Upper lobe of left lung (tissue), 6 donors: Measurements from ENCODE around the gene PTCD2. TPM values are rescaled to one million over a fixed set of nuclear protein-coding genes. Genes with fewer than 3 reads are reported as not detected.

Source experiments
- ATAC-seq, 2 donors: fragments of 200-7000 bp; cut with Tn5 transposase; one replicate each; pipeline ENCODE4 v1.9.1; 2022; ENCODE audit warnings: mild to moderate bottlenecking in 2 of 2, moderate library complexity in 2 of 2; ENCODE audit not compliant: low FRiP score in 2 of 2
- DNase-seq, 2 donors: peaks; one replicate each; pipeline ENCODE4 v3.0.0-alpha.2; 2019 to 2020
- H3K27ac ChIP-seq, 4 donors: fragments of 200-600 bp; sonication (generic); one replicate each; pipeline ENCODE4 v1.5.1; 2016 to 2019
- H3K27me3 ChIP-seq, 4 donors: fragments of 200-600 bp; sonication (generic); one replicate each; pipeline ENCODE4 v1.5.1; 2017 to 2019
- H3K36me3 ChIP-seq, 4 donors: fragments of 200-600 bp; sonication (generic); one replicate each; pipeline ENCODE4 v1.5.1; 2016 to 2019
- H3K4me1 ChIP-seq, 4 donors: fragments of 200-600 bp; sonication (generic); one replicate each; pipeline ENCODE4 v1.5.1; 2018 to 2019
- H3K4me3 ChIP-seq, 4 donors: fragments of 200-600 bp; sonication (generic); one replicate each; pipeline ENCODE4 v1.5.1; 2017 to 2019; ENCODE audit warnings: mild to moderate bottlenecking in 2 of 4, moderate library complexity in 1 of 4
- H3K9me3 ChIP-seq, 4 donors: fragments of 200-600 bp; sonication (generic); one replicate each; pipeline ENCODE4 v1.5.1; 2018 to 2019
- CTCF ChIP-seq, 6 experiments: fragments of 450-650 bp in 4 of 6; fragments of 200-600 bp in 2 of 6; sonication (generic) in 2 of 6; IDR thresholded peaks; one replicate each; pipeline ENCODE4 v1.5.1; 2016 to 2019; ENCODE audit warnings: antibody characterized with exemption in 6 of 6
- EP300 ChIP-seq, 4 donors: sonication (generic); formaldehyde crosslinking; IDR thresholded peaks; one replicate each; pipeline ENCODE4 v1.5.1; 2017; ENCODE audit warnings: antibody characterized with exemption in 4 of 4, control low read depth in 2 of 4
- POLR2A ChIP-seq, 4 donors: fragments of 450-650 bp; IDR thresholded peaks; one replicate each; pipeline ENCODE4 v1.5.1; 2016 to 2017; ENCODE audit warnings: antibody characterized with exemption in 4 of 4, mild to moderate bottlenecking in 2 of 4
- POLR2AphosphoS5 ChIP-seq, 2 donors: sonication (generic); formaldehyde crosslinking; IDR thresholded peaks; one replicate each; pipeline ENCODE4 v1.5.1; 2017; ENCODE audit warnings: antibody characterized with exemption in 2 of 2
- WGBS, 2 donors: methylation state at CpG; one replicate each; pipeline ENCODE4 v1.1.5; 2017 to 2018; 5-methylcytosine and 5-hydroxymethylcytosine counted together
- total RNA-seq, 6 donors: library from RNA; depleted of rRNA in 4 of 6; stranded (reverse); fragments of >200 nt in 4 of 6; gene quantifications; one replicate each; pipeline versions ENCODE4 v1.1.0 to v1.2.1, GENCODE V29; 2016 to 2021
- donor health status: DM: no; HTN: no; CAD: no; lungs with moderate emphysema.
- donor health status: DM: no; HTN: yes; CAD: no; lungs with severe emphysema.

Gene PTCD2
- total RNA-seq, 6 donors from 2014 or later = 3.1 to 17.8 (median 5.9) TPM

- Histone ChIP-seq H3K27me3 (no peaks in the 10 kb centered on the region), H3K36me3 (peaks cover 0 to 20% (median 0%) of the 10 kb centered on the region in 4 donors), H3K27ac (no peak overlapping the region), H3K4me1 (peaks cover 0 to 5% (median 0%) of the 10 kb centered on the region in 4 donors), H3K4me3 (no peak overlapping the region), H3K9me3 (no peaks in the 10 kb centered on the region)
- ATAC-seq = no peak
- TF ChIP-seq POLR2A (IDR thresholded peaks at IDR 0.05) = no peak
- TF ChIP-seq CTCF (IDR thresholded peaks at IDR 0.05) = no peak
- TF ChIP-seq POLR2AphosphoS5 (IDR thresholded peaks at IDR 0.05) = no peak
- no peak for TF ChIP-seq EP300 (IDR thresholded peaks at IDR 0.05)
- 85 to 88% methylated on average over 2 of the region's 2 CpGs for WGBS, 2 donors
- no peak for DNase-seq
Measured at GRCh38 chr5:72288924-72289323, 31.2 kb upstream of the PTCD2 start.

- Histone ChIP-seq H3K27me3 (no peaks in the 10 kb centered on the region), H3K27ac (no peak overlapping the region), H3K36me3 (peaks cover 0 to 24% (median 0%) of the 10 kb centered on the region in 4 donors), H3K4me1 (peaks cover 0 to 5% (median 0%) of the 10 kb centered on the region in 4 donors), H3K9me3 (no peaks in the 10 kb centered on the region), H3K4me3 (no peak overlapping the region)
- no peak for DNase-seq
- WGBS, 2 donors = 92 to 93% methylated on average over 6 of the region's 6 CpGs
- ATAC-seq = no peak
- TF ChIP-seq CTCF (IDR thresholded peaks at IDR 0.05) (no peak), EP300 (IDR thresholded peaks at IDR 0.05) (no peak), POLR2AphosphoS5 (IDR thresholded peaks at IDR 0.05) (no peak), POLR2A (IDR thresholded peaks at IDR 0.05) (no peak)
Measured at GRCh38 chr5:72290356-72291133, 29.6 kb upstream of the PTCD2 start.

GRCh38 chr5:72291601-72292000 is 28.6 kb upstream of the PTCD2 start:
- 97 to 98% methylated on average over 3 of the region's 3 CpGs for WGBS, 2 donors
- no peak for DNase-seq
- TF ChIP-seq POLR2A (IDR thresholded peaks at IDR 0.05) (no peak), POLR2AphosphoS5 (IDR thresholded peaks at IDR 0.05) (no peak), CTCF (IDR thresholded peaks at IDR 0.05) (no peak), EP300 (IDR thresholded peaks at IDR 0.05) (no peak)
- ATAC-seq = no peak
- H3K4me3 ChIP-seq = no peak overlapping the region
- peaks cover 0 to 29% (median 3%) of the 10 kb centered on the region in 4 donors for H3K36me3 ChIP-seq
- H3K27ac ChIP-seq = no peak overlapping the region
- no peaks in the 10 kb centered on the region for H3K9me3 ChIP-seq
- peaks cover 0 to 5% (median 0%) of the 10 kb centered on the region in 4 donors for H3K4me1 ChIP-seq
- no peaks in the 10 kb centered on the region for H3K27me3 ChIP-seq

- ATAC-seq (no peak), DNase-seq (no peak)
- no peak overlapping the region for H3K27ac ChIP-seq
- H3K36me3 ChIP-seq = peaks cover 0 to 22% (median 3%) of the 10 kb centered on the region in 4 donors
- H3K4me3 ChIP-seq = no peak overlapping the region
- H3K4me1 ChIP-seq = peaks cover 0 to 5% (median 0%) of the 10 kb centered on the region in 4 donors
- TF ChIP-seq POLR2AphosphoS5 (IDR thresholded peaks at IDR 0.05) (no peak), CTCF (IDR thresholded peaks at IDR 0.05) (no peak), POLR2A (IDR thresholded peaks at IDR 0.05) (no peak), EP300 (IDR thresholded peaks at IDR 0.05) (no peak)
- no peaks in the 10 kb centered on the region for H3K27me3 ChIP-seq
- 93 to 95% methylated on average over 1 of the region's 1 CpG for WGBS, 2 donors
- H3K9me3 ChIP-seq = no peaks in the 10 kb centered on the region
Measured at GRCh38 chr5:72292411-72292810, 27.8 kb upstream of the PTCD2 start.
